NCI-H2171 treated with DMSO at 0.1 percent for 48 hours (cell line): ENCODE data around the gene CNTN3.

Source experiments
- DNase-seq: peaks from one replicate; lab custom pipeline; 2025; lab: John Stamatoyannopoulos, UW

Gene CNTN3

DNA sequence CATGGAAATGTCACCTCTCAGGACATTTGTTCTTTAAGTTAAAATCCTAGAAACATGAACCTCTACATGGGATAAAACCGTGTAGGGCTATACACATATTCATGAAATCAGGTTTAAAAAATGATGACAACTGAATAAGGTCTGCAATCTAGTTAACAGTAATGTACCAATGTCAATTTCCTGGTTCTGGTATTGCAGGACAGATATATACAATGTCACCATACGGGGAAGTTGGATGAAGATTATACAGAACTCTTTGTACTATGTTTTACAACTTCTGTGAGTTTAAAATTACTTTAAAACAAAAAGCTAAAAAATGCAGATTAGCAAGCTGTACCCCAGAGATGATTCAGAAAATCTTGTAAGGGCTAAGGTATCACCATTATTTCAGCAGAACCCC lies 6.7 kb downstream of the CNTN3 start:
- DNase-seq: no peak

DNA sequence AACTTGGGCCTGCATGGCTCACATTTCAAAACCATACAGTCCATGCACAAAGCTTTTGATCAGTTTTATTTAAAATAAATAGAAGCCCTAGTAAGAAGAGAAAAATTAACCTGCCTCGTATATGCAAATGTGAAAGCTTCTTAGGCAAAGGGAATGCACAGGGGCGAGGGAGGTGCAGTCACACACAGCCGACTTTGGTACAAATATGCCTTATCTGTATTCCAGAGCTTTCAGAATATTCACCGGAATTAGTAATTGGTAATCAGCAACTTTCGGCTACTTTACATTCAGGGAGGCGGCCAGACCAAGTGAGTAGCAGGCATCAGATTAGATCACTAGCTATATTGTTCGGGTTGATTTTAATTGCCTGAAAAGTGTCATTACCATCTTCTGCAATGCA lies 7.5 kb downstream of the CNTN3 start:
- no peak for DNase-seq

GRCh38 chr3:74605437-74605836 lies 9.0 kb downstream of the CNTN3 start:
- DNase-seq: no peak

- DNase-seq: no peak
These were observed 11.2 kb downstream of the CNTN3 start for GRCh38 chr3:74603292-74603691.

- no peak for DNase-seq
These were observed 12.0 kb downstream of the CNTN3 start for GRCh38 chr3:74602471-74602870.

GRCh38 chr3:74601793-74602192 lies 12.7 kb downstream of the CNTN3 start:
- DNase-seq: no peak

DNA sequence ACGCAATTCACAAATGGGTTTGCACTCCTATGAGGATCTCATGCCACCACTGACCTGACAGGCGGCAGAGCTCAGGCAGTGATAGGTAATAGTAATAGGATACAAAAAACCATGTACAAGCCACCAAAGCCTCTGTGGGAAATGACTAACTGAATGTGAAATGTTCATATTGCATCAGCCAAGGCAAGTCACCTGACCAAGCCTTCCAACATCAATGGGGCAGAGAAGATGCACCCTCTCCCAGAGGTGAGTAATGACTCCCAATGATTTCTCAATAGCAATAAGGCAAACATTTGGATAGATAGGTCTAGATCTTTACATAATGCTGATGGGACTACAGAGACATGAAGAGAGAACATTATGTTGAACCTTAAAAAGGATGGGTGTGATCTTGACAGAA lies 14.9 kb downstream of the CNTN3 start:
- no peak for DNase-seq

GRCh38 chr3:74593152-74593551 lies 21.3 kb downstream of the CNTN3 start:
- no peak for DNase-seq

GRCh38 chr3:74592359-74592758 lies 22.1 kb downstream of the CNTN3 start:
- no peak for DNase-seq

GRCh38 chr3:74591946-74592345 lies 22.5 kb downstream of the CNTN3 start:
- DNase-seq: no peak

DNA sequence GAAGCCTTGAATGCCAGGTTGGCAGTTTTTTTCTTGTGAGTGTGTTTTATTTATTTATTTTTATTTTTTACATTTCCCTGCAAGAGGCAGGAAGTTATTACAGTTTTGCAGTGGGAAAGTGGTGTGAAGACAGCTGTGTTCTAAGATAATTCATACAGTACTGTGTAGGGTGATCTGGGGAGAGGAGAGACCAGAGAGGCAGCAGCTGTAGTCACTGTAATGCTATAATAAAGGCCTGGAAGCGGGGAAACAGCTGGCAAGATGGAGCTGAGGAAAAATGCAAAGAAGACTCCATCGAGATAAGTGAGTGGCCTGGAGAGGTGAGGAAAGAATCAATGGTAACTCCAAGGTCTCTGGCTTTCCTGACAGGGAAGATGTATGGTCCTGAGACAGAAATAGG lies 23.1 kb downstream of the CNTN3 start:
- DNase-seq: no peak

- no peak for DNase-seq
These were observed 23.7 kb downstream of the CNTN3 start for GRCh38 chr3:74590620-74591262.

DNA sequence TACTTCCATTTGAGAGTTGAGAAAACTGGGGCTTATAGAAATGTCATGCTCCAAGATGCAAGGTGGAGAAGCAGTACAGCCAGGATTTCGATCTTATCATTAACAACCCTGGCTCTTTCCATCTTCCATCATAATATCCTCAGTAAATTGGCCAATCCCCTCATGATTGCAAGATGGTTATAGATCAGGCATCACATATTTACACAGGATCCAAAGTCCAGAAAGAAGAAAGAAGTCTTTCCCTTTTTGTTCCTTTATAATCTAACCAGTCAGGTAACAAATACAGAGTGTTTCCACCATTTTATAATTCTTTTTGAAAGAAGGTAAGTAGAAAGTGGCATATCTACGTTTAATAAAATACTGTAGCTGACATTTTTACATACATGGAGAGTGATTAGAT lies 29.7 kb downstream of the CNTN3 start:
- DNase-seq: no peak

- no peak for DNase-seq
These were observed 31.5 kb downstream of the CNTN3 start for GRCh38 chr3:74582982-74583381.

DNA sequence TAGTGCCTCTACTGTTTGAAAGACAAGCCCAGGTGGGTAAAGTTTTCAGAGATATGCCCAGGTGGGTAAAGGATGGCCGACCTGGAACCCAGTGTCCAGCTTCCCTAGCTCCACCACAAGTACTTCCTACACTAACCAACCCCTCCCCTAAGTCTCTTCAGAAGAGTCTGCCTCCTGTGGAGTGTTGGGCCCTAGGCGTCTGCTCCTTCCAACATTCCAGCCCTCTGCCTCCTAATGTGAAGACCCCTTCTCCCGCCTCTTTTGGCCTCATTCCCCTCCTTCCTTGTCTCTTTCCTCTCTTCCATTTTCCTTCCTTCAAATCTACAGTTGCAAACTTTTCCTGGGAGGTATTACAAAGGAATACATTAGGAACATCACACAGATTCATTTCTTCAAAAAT lies 38.6 kb downstream of the CNTN3 start:
- no peak for DNase-seq

GRCh38 chr3:74571118-74571517 lies 43.3 kb downstream of the CNTN3 start:
- DNase-seq: no peak
